SK-N-MC (cell line): ENCODE results near the gene PIK3CG.

Experiments
- EZH2 ChIP-seq: fragments of 200-600 bp; sonication (generic); IDR thresholded peaks from one replicate; pipeline ENCODE4 v1.6.1; 2017; ENCODE audit warnings: antibody characterized with exemption
- FOXP2 ChIP-seq: optimal IDR thresholded peaks from 2 replicates; pipeline ENCODE3; 2011; ENCODE audit warnings: mild to moderate bottlenecking, moderate library complexity; ENCODE audit not compliant: insufficient read depth; ENCODE audit errors: extremely low read length, control extremely low read depth
- POLR2AphosphoS5 ChIP-seq: IDR thresholded peaks from 2 replicates; pipeline ENCODE4 v1.6.1; 2012; ENCODE audit warnings: mild to moderate bottlenecking, low read depth, low read length, borderline replicate concordance

- TF ChIP-seq POLR2AphosphoS5 (no peak), EZH2 (no peak), FOXP2 (no peak)
These were observed 23.1 kb upstream of the PIK3CG start for GRCh38 chr7:106841896-106842390.
